Stimulated activated CD8-positive, alpha-beta memory T cell treated with anti-CD3 and anti-CD28 coated beads, Interleukin-4, amount 100 ng/mL, for 24 hours (primary cell): ENCODE results near the gene HORMAD2.

Experiments
- DNase-seq: peaks from one replicate; pipeline ENCODE4 v3.0.0-alpha.2; 2020; ENCODE audit warnings: low read depth

HORMAD2 gene

DNA sequence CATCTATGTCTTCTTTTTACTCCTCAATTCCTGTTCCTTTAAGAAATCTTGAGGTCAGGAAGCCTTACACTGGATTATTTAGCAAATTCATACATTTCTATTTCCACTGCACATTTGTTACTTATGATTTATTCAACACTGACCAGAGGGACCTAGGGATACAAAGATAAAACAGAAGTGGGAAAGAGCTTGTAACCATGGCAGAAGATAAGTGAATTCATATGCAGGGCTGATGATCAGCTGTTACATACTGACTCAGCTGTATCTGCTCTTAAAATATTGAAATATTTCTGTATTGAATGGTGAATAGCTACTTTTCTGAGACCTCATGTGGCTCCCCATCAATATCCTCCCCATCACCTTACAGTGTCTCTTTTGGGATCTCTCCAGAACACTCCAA, 25.2 kb downstream of the HORMAD2 start:
- DNase-seq, result no peak

DNA sequence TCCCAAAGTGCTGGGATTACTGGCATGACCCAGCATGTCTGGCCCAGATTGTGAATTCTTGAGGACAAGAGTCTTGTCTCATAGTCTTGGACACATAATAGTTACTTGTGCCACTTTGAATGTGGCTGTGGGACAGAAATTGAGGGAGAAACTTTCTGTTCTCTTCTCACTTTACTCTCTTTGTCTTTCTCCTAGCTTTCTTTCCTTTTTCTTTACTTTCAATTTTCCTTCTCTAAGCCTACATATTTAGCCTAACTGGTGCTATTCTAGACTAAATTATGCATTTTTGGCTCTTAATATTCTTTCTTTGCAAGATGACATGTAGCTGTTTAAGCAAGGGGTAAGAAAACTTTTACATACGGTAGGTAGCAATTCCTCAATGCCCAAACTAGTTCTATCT, 33.2 kb downstream of the HORMAD2 start:
- DNase-seq, result no peak

DNA sequence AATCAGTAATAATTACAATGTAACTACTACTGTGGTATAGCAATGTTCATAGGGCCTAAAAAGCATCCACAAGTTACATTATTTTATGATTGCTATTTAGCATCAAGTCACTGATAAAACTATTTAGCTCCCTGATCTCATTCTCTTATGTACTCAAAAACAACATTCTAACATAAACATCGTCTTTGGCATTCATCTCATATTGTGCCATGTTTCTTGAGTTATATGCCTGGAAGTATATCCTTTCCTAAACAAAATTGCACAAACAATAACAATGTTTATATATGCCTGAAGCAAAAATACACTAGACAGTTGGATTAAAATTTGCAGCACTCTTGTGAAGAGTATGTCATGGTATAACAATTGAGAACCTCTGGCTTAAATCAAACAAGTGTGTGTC, 34.1 kb downstream of the HORMAD2 start:
- DNase-seq, result no peak

DNA sequence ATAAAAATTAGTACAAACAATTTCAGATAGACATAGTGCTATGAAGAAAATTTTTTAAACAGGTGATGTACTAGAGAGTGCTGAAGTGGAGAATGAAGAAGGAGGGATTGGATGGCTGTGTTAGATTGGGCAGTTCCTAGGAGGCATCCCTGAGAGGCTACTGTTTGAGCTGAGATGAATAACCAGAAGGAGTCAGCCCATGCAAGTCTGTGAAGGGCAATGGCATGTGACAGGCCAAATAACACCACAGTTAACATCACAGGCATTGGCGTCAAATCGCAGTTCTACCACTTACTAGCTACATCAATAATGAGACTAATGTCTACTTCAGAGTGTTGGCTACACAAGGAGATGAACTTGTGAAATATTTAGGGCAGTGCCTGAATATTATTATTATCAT, 35.4 kb downstream of the HORMAD2 start:
- DNase-seq, result no peak

DNA sequence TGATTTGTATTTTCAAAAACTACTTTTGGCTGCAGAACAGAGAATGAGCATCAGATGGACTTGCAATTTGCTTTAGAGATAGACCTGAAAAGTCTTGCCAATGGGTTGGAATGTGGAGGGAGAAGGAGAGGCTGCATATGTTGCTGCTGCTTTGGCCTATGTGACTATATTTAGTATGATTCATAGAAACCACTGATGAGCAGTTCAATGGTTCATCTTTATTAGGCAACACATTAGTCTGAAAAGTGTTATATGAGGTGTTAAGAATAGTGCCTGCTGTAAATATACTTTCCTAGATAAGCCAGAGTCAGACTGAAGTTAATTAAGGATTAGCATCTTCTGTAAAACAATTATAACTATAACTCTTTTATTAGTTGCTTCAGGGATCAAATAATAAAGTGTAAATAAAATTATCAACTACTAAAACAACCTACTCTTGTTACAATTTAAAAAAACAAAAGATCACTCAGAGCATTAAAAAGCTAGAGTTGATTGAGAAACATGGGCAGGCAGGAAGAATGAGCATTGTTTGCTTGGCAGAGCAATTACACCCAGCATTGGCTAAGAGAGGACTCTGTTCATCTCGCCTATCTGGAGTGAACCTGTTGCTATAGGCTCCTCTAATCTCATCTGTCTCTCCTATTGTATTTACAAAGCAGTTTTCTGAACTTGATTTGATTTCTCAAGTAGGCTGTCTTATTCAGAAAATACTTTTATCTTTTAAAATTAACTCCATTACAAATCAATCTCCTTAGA, 36.3 kb downstream of the HORMAD2 start:
- DNase-seq, result no peak

DNA sequence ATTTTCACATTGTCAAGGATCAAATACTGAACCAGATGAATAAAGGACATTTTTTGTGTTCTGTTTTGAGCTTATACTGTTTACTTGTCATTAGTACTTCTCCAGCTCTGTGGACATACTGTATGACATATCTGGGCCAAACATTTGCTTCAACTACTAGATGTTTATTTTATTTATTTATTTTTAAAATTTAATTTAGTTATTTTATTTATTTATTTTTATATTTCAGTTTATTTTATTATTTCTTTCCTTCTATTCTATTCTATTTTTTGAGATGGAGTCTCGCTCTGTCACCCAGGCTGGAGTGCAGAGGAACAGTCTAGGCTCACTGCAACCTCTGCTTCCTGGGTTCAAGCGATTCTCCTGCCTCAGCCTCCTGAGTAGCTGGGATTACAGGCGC, 37.0 kb downstream of the HORMAD2 start:
- DNase-seq, result no peak

DNA sequence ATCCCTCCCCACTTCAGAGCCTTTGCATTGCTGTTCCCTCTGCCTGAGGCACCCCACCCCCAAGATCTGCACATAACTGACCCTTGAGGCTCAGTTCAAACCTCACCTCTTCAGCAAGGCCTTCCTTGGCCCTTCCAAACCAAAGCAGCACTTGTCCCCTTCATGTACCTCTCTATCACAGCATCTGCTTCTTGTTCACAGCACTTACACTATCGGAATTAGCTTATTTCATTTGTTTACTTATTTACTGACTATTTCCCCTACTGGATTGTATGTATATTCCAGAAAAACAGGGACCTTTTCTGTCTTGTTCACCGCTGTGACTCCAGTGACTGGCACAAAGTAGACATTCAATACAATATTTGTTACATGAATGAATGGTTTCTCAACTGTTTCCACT, 38.0 kb downstream of the HORMAD2 start:
- no peak for DNase-seq

DNA sequence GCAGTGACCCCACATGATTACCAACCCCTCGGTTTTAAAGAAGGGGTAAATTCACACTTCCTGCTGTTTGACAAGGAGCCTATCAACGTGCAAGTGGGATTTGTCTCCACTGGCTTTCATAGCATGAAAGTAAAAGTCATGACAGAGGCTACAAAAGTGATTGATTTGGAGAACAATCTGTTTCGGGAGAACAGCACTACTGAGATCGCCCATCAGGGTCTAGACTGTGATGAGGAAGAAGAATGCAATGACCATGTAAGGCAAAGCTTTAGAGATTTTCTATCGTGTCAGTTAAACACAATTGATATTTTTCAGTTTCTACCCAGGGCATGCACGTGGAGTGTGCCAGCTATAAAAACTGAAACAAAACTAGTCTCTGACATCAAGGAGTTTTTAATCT, 41.7 kb downstream of the HORMAD2 start:
- no peak for DNase-seq

DNA sequence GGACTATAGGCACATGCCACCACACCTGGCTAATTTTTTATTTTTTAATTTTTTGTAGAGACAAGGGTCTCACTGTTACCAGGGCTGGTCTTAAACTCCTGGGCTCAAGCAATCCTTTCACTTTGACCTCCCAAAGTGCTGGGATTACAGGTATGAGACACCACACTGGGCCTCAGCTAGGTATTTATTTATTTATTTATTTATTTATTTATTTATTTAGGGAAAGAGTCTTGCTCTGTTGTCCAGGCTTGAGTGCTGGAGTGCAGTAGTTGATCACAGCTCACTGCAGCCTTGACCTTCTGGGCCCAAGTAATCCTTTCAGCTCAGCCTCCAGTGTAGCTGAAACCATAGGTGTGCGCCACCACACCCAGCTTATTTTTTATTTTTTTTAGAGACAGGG, 43.2 kb downstream of the HORMAD2 start:
- DNase-seq, result no peak

DNA sequence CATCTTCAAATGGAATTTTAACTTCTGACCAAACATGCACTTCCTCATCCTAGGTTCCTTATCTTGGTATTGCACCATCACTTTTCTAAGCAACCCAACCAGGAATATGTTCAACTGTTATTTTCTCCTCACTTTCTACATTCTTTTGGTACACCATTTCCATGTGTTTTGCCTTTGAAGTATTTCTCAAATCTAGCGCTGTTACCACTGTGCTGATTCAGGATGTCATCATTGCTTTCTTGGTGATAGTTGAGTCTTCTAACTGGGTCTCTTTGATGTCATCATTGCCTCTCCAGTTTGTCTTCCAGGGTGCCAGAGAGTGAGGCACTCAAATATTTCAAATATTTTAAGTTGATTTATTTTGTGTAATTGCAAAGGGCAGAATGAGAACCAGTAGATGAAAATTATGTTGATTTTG, 47.5 kb downstream of the HORMAD2 start:
- no peak for DNase-seq

DNA sequence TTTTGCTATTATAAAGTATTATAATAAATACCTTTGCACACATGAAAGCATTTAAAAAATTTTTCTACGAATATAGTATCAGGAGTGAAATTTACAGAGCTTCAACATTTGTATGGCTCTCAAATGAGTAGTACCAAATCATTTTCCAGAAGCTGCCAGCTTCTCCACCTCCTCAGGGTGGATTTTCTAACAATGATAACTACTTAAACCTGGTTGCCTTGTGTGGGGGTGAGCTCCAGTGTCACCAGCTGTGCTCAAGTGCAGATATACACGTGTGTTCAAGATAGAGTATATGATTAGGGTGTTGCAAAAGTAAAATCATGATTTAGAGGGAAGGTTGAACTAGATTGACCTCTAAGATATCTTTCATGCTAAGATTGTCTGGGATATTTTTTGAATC, 48.2 kb downstream of the HORMAD2 start:
- DNase-seq, result no peak

DNA sequence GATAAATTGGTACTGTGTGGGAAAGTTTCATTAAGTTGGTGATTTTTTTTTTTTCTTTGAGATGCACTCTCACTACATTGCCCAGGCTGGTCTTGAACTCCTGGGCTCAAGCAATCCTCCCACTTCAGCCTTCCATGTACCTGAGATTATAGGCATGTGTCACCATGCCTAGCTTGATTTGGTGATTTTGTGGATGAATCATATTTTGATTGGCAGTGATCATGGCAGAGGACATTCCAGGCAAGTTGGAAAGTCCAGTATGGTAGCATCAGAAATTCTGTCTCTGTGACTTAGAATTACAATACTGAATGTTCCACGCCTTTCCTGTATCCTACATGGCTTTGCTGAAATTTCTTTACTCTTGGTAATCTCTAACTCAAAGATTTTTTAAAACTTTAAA, 49.4 kb downstream of the HORMAD2 start:
- DNase-seq, result no peak

DNA sequence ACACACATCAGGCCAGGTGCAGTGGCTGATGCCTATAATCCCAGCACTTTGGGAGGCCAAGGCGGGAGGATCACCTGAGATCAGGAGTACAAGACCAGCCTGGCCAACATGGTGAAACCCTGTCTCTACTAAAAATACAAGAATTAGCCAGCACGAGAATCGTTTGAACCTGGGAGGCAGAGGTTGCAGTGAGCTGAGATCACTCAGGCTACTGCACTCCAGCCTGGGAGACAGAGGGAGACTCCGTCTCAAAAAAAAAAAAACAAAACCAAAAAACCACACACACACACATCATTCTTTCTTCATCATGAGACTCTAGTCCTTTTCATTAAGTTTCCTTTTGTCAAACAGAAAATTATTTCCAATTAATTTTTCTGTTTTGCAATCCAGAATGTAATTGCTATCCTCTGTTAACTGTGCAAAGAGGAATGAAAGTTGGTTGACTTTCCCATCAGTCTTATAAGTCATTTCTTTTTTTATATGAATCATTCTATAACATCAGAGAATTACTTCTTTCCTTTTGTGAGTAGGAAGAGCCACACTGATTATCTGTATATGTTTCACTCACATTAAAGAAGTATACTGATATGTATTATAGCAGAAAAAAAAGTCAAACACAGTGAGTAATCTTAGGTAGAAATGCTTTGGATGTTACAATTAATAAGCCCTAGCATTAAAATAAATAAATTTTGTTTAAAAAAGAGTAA, 52.2 kb downstream of the HORMAD2 start:
- DNase-seq, result no peak

DNA sequence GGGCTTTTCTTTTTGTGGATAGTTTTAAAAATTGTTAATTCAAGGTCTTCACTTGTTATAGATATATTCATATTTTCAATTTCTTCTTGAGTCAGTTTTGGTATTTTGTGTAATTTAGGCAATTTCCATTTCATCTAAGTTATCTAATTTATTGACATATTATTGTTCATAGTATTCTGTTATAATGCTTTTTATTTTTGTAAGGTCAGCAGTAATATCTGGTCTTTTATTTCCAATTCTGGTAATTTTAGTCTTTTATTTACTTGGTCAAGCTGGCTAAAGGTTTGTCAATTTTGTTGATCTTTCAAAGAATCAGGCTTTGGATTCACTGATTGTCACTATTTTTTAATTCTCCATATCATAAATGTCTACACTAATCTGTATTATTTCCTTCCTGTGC, 60.1 kb downstream of the HORMAD2 start:
- DNase-seq, result no peak

DNA sequence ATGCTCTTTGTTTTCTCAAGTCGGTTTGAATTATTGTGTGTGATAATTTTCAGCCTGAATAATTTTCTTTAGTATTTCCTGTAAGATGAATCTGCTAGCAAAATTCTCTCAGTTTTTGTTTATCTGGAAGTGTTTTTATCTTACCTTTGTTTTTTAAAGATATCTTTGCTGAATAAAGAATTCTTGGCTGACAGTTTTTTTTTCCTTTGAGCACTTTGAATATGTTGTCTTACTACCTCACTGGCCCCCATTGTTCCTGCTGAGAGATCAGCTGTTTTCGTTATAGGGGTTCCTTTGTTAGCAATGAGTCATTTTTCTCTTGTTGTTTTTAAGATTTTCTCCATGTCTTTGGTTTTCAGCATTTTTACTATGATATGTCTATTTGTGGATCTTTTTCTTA, 63.0 kb downstream of the HORMAD2 start:
- no peak for DNase-seq

DNA sequence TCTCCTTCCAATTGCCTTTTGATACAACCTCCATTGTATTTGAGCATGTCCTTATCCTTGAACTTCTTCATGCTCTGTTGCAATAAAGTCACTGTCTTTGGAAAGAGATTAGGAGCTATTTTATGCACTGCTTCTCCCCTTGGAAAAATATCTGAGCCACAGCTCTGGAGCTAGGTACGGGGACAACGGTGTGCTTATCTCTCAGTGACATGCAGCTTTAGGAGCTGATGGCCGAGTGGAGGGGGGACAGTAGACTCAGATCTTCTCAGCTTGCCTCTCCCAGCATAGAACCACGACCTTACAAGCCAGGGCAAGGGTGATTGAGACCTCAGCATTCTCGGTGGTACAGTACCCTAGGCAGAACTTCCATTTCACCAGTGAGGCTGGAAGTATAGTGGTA, 64.1 kb downstream of the HORMAD2 start:
- DNase-seq, result no peak

DNA sequence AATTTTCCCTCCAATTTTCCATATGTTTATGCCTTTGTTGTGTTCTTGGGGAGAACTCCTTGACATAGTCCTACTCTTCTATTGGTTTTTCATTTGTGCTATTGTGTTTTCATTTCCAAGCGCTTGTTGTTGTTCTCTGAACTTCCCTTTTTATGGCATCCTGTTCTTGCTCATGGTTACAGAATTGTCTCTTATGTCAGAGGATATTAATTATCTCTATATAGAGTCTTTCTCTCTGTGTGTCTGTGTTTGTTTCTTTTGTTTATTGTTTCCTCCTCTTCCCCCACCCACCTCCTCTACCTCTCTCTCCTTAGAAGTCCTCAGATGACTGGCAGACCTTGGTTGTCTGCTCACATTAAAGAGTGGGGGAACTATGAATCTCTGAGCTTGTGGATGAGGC, 69.9 kb downstream of the HORMAD2 start:
- no peak for DNase-seq

DNA sequence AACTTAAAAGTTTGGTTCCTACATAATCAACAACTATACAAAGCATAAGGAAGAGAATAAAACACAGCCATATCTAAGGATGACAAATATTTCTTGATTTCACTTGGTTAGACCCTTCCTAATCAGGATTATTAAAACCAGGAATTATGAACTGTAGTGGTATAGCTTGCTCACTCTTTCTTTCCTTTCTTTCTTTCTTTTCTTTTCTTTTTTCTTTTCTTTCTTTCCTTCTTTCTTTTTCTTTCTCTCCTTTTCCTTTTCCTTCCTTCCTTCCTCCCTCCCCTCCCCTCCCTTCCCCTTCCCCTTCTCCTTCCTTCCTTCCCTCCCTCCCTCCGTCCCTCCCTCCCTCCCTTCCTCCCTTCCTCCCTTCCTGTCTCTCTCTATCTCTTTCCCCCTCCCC, 78.0 kb downstream of the HORMAD2 start:
- no peak for DNase-seq

DNA sequence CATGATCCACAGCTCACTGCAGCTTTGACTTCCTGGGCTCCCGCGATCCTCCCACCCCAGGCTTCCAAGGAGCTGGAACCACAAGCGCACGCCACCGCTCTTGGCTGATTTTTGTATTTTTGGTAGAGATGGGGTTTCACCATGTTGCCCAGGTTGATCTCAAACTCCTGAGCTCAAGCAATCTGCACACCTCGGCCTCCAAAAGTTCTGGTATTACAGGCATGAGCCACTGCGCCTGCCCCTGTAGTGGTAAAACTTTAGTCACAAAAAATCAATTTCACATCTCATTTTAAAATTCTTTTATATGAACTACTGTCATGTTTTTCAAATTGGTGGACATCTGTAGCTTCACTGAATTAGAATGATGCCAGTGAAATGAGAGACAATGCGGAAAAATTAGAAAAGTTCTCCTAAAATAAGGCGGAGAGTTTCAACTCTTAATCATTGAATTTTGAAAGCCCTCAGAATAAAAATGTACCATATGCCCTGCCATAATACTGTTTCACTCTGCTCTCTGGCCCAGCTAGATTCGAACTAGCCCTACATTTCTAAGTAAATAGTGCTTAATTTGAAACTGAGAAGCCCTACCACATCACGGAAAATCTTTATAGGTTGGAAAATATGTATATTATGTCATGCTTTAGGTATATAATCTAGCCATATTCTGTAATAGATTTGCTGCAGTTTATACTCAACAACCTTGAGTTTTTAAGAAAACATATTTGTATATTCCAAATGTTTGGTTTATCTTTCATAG, 78.7 kb downstream of the HORMAD2 start:
- no peak for DNase-seq

DNA sequence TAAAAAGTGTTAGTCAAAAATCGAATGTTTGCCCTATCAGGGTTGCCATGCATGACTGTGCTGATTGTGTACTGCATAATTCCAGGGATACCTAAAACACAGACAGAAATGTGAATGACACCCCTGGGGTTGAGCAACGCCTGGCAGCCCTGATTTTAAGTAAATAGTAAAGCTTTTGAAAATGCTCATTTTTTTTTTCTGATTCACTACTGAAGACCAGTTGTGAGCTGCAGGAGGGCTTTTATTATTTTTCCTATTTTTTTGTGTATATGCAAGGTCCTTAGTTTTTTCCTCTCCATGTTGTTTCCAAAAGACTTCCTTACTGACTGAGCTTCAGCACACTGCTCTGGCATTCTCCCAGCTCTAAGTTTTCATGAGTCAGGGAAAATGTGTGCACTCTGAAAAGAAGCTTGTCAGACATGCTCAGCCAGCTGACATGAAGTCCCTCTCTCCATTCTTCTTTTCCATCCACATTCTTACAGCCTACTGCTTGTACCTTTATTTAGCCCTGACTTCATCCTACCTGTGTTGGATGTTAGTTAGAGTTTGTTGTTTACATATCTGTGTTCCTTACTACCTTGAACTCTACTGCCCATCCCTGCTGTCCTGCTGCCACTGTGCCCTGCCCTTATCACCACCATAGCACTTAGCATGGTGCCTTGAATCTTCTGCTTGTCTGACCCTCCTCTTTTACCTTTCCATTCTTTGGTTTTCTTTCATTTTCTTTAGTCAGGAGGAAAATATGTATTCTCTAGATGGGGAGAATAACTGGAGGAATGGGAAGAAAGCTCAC, 79.5 kb downstream of the HORMAD2 start:
- DNase-seq, result no peak

DNA sequence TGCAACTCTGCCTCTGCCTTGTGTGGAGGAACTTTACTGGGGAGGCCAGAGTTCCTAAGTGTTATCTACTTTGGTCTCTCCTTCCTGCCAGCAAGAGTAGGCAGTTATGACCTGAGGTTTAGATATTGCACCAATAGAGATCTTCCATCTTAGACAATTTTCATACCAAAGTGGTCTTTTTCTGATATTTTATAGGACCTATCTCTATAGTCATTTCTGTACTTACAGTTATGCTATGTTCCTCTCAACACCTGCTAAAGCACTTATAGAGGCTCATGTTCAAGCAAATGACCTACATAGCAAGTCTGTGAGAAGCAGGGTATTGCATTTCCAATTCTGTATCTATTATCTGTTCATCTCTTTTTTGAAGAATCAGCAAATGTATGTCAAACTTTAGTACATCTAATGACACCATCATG, 80.8 kb downstream of the HORMAD2 start:
- DNase-seq, result no peak

DNA sequence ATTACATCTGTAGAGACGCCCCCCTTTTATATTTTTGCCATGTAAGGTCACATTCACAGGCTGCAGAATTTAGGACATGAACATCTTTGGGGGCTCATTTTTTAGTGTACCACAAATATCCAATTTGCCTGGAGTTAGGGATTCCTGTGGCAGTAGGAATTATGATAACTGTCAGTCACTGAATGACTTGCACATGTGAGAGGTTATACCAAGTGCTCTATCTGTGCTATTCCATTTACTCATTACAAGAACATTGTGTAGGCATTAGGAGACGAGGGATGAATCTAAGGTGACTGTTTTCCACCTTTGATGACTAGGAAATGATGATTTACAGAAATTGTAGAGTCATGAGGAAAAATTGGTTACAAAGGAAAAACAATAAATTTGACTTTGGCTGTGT, 87.0 kb downstream of the HORMAD2 start:
- no peak for DNase-seq
